ENCODE measurements around the gene CDK18. TPM values are rescaled to one million over a fixed set of nuclear protein-coding genes. Genes with fewer than 3 reads are reported as not detected.
"Not testable (repeated sequence)": the region's sequence is repeated elsewhere in the genome, so short reads cannot be mapped to it uniquely, and the experiment has no call there.

Gene CDK18
- total and polyA plus RNA-seq, 7 donors, result 1.5 to 11.9 (median 3.9) TPM

DNA sequence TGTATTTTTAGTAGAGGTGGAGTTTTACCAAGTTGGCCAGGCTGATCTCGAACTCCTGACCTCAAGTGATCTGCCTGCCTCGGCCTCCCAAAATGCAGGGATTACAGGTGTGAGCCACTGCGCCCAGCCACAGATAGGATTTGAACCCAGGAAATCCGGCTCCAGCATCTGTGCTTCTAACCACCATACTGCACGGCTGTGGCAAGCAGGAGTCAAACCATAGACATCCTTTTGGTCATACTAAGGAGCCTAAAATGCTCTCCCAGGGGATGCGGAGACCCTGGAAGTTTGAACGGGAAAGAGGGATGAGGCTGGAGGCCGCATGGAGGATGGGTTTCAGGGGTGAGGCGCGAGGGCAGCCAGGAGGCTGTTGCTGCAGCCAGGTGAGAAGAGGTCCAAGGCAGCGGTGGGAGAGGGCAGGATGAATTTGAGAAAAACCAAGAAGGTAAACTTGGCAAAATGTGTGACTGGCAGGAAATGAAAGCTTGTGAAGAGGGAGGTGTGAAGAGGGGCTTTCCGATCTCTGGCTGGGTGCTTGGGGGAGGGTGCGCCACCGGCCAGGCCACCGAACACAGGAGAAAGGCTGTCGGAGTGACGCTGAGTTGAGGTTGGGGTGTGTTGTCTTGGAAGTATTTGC is 24.0 kb upstream of the CDK18 start:
- Histone ChIP-seq H3K4me1 (no peaks in the 10 kb centered on the region), H3K36me3 (ENCODE audit: insufficient read depth in 1 of 2, low read depth in 1 of 2) (no peaks in the 10 kb centered on the region), H3K27ac (no peak overlapping the region), H3K9me3 (no peaks in the 10 kb centered on the region), H3K4me3 (no peak overlapping the region), H3K27me3 (ENCODE audit: insufficient read depth in 3 of 3, low read length in 2 of 3) (peaks cover 0 to 38% (median 9%) of the 10 kb centered on the region in 3 donors)
- TF ChIP-seq, protein P1, sequence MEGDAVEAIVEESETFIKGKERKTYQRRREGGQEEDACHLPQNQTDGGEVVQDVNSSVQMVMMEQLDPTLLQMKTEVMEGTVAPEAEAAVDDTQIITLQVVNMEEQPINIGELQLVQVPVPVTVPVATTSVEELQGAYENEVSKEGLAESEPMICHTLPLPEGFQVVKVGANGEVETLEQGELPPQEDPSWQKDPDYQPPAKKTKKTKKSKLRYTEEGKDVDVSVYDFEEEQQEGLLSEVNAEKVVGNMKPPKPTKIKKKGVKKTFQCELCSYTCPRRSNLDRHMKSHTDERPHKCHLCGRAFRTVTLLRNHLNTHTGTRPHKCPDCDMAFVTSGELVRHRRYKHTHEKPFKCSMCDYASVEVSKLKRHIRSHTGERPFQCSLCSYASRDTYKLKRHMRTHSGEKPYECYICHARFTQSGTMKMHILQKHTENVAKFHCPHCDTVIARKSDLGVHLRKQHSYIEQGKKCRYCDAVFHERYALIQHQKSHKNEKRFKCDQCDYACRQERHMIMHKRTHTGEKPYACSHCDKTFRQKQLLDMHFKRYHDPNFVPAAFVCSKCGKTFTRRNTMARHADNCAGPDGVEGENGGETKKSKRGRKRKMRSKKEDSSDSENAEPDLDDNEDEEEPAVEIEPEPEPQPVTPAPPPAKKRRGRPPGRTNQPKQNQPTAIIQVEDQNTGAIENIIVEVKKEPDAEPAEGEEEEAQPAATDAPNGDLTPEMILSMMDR (IDR thresholded peaks at IDR 0.05), result no peak
- intact Hi-C loops (cut with DNase I), result loop anchor here in 1 of 2 donors (5.0 kb wide), 1 partner anchor 123 kb away; the partner anchor contains the start of gene KLHDC8A
- no peak for DNase-seq
- WGBS, 3 donors, result 65 to 70% (median 69%) methylated on average over 14 to 17 of the region's 17 CpGs
- ATAC-seq, result no peak

DNA sequence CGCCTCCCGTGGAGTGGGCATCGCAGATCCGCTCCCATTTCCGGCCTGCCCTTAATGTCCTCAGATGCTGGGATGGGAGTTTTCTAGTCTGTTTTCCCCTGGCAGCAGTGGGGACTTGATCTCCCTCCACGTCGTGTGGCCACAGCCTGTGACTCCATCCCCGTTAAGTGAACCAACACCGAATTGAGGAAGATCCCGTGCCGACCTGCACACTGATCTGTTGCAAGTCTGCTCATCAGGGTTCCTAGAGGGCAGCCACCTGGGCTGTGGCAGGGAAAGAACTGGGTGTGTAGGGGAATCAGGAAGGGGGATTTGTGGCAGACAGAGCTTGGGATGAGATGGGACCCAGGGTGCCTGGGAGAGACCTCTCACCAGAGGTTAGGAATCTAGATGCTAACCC is 23.3 kb upstream of the CDK18 start:
- H3K36me3 ChIP-seq (ENCODE audit: insufficient read depth in 1 of 2, low read depth in 1 of 2), result no peaks in the 10 kb centered on the region
- TF ChIP-seq, protein P1 (IDR thresholded peaks at IDR 0.05), result no peak
- 38 to 50% (median 45%) methylated on average over 11 of the region's 11 CpGs for WGBS, 3 donors
- intact Hi-C loops (cut with DNase I), result loop anchor here in 1 of 2 donors (5.0 kb wide), 1 partner anchor 124 kb away; the partner anchor contains the start of gene KLHDC8A
- no peaks in the 10 kb centered on the region for H3K4me1 ChIP-seq
- no peak for ATAC-seq
- peaks cover 0 to 38% (median 9%) of the 10 kb centered on the region in 3 donors for H3K27me3 ChIP-seq (ENCODE audit: insufficient read depth in 3 of 3, low read length in 2 of 3)
- no peak for DNase-seq
- no peak overlapping the region for H3K27ac ChIP-seq
- no peak overlapping the region for H3K4me3 ChIP-seq
- no peaks in the 10 kb centered on the region for H3K9me3 ChIP-seq

DNA sequence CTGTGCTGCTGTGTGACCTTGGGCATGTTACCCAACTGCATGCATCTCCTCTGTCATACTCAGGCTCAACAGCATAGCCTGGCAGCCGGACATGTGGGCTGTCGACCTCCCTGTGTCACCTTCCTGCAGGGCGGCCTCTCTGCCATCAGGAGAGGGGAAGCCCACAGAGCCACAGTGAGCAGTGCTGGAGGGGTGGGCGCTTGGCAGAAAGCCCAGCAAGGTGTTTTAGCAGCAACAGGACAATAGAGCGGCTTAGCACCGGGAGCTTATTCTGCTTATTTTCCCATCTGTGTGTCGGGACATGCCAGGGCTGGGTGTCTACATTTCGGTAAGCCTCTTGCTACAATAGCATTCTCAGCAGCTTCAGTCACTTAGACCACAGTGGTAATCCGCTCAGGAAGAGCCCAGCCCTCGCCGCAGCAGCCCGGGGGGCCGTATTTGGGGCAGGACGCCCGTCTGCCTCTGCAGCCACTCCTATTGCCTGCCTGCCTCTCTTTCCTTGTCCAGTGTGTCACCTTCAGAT is 22.8 kb upstream of the CDK18 start:
- no peaks in the 10 kb centered on the region for H3K36me3 ChIP-seq (ENCODE audit: insufficient read depth in 1 of 2, low read depth in 1 of 2)
- DNase-seq, result no peak
- 44 to 47% (median 47%) methylated on average over 15 of the region's 15 CpGs for WGBS, 3 donors
- TF ChIP-seq, protein P1 (IDR thresholded peaks at IDR 0.05), result no peak
- no peak overlapping the region for H3K4me3 ChIP-seq
- H3K9me3 ChIP-seq, result no peaks in the 10 kb centered on the region
- peaks cover 0 to 38% (median 9%) of the 10 kb centered on the region in 3 donors for H3K27me3 ChIP-seq (ENCODE audit: insufficient read depth in 3 of 3, low read length in 2 of 3)
- intact Hi-C loops (cut with DNase I), result loop anchor here in 1 of 2 donors (5.0 kb wide), 1 partner anchor 124 kb away; the partner anchor contains the start of gene KLHDC8A
- no peak overlapping the region for H3K27ac ChIP-seq
- no peak for ATAC-seq
- H3K4me1 ChIP-seq, result no peaks in the 10 kb centered on the region

DNA sequence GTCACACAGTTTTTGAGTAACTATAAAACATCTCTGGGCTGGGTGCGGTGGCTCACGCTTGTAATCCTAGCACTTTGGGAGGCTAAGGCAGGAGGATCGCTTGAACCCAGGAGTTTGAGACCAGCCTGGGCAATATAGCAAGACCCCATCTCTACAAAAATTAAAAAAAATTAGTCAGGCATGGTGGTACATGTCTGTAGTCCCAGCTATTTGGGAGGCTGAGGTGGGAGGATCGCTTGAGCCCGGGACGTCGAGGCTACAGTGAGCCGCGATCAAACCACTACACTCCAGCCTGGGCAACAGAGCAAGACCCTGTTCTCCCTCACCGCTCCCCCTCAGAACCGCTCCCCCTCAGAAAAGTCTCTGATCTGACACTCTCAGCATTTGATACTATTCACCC is 21.9 kb upstream of the CDK18 start:
- H3K27ac ChIP-seq; H3K4me1 ChIP-seq; ATAC-seq; H3K4me3 ChIP-seq; H3K9me3 ChIP-seq; H3K36me3 ChIP-seq (ENCODE audit: insufficient read depth in 1 of 2, low read depth in 1 of 2); DNase-seq: not testable (repeated sequence)
- intact Hi-C loops (cut with DNase I), result loop anchor here in 1 of 2 donors (5.0 kb wide), 1 partner anchor 125 kb away; the partner anchor contains the start of gene KLHDC8A
- WGBS, 3 donors, result 87 to 92% (median 87%) methylated on average over 11 of the region's 11 CpGs
- peaks cover 0 to 38% (median 9%) of the 10 kb centered on the region in 3 donors for H3K27me3 ChIP-seq (ENCODE audit: insufficient read depth in 3 of 3, low read length in 2 of 3)

DNA sequence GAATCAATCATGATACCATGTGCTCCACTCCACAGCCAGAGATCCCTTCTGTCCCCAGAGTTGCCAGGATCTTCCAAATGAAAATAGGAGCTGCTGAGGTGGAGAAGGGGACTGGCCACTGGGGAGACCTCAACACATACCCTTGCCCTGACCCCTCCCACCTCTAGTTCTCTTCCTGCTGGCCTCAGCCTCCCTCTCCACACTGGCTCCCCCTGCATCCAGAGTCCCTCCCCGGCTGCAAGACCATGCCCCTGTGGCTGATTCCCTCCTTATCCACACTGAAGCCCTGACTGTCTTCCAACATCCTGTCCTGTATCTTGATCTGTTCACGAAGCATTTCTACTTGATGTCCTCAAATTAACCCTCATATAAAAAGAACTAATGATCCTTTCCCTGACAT is 21.1 kb upstream of the CDK18 start:
- intact Hi-C loops (cut with DNase I), result loop anchor here in 1 of 2 donors (5.0 kb wide), 1 partner anchor 126 kb away; the partner anchor contains the start of gene KLHDC8A
- WGBS, 3 donors, result 16 to 38% (median 28%) methylated on average over 2 of the region's 2 CpGs
- Histone ChIP-seq H3K27ac (no peak overlapping the region), H3K4me3 (no peak overlapping the region), H3K9me3 (no peaks in the 10 kb centered on the region), H3K4me1 (no peaks in the 10 kb centered on the region), H3K36me3 (ENCODE audit: insufficient read depth in 1 of 2, low read depth in 1 of 2) (no peaks in the 10 kb centered on the region), H3K27me3 (ENCODE audit: insufficient read depth in 3 of 3, low read length in 2 of 3) (peaks cover 0 to 38% (median 9%) of the 10 kb centered on the region in 3 donors)
- no peak for DNase-seq
- no peak for ATAC-seq
- TF ChIP-seq, protein P1 (IDR thresholded peaks at IDR 0.05), result no peak
